AG20443 (cell line): ENCODE measurements around the gene NANOS1.

Experiments
- DNase-seq: peaks from one replicate; pipeline ENCODE4 v3.0.0; 2012; ENCODE audit warnings: low spot score, mixed read lengths

The NANOS1 gene

GRCh38 chr10:119029613-119030420, at the start of gene NANOS1:
NANOS1 (plus strand) TSS chr10:119029714; CDS start chr10:119029802, 88 bp downstream.
- DNase-seq, result no peak

- DNase-seq, result no peak
These were observed 49.2 kb upstream of the NANOS1 start for GRCh38 chr10:118980135-118980865.

- no peak for DNase-seq
These were observed 48.6 kb upstream of the NANOS1 start for GRCh38 chr10:118980870-118981269.

GRCh38 chr10:118981946-118982345, 47.6 kb upstream of the NANOS1 start:
- DNase-seq, result no peak

- no peak for DNase-seq
These were observed 47.1 kb upstream of the NANOS1 start for GRCh38 chr10:118982366-118982765.

GRCh38 chr10:118983263-118983662, 46.3 kb upstream of the NANOS1 start:
- DNase-seq, result no peak

GRCh38 chr10:118985576-118985975, 43.9 kb upstream of the NANOS1 start:
- no peak for DNase-seq

GRCh38 chr10:118986815-118987790, 42.4 kb upstream of the NANOS1 start:
- DNase-seq, result no peak

GRCh38 chr10:118990326-118990725, 39.2 kb upstream of the NANOS1 start:
- no peak for DNase-seq

GRCh38 chr10:118992496-118992895, 37.0 kb upstream of the NANOS1 start:
- no peak for DNase-seq

- DNase-seq, result no peak
These were observed 36.3 kb upstream of the NANOS1 start for GRCh38 chr10:118993214-118993613.

GRCh38 chr10:118994321-118994720, 35.2 kb upstream of the NANOS1 start:
- no peak for DNase-seq

- no peak for DNase-seq
These were observed 33.8 kb upstream of the NANOS1 start for GRCh38 chr10:118995739-118996138.

GRCh38 chr10:118997379-118997778, 32.1 kb upstream of the NANOS1 start:
- DNase-seq, result no peak

GRCh38 chr10:118998183-118998582, 31.3 kb upstream of the NANOS1 start:
- no peak for DNase-seq

- no peak for DNase-seq
These were observed 27.6 kb upstream of the NANOS1 start for GRCh38 chr10:119001717-119002500.

GRCh38 chr10:119003572-119004289, 25.8 kb upstream of the NANOS1 start:
- no peak for DNase-seq

GRCh38 chr10:119005362-119006043, 24.0 kb upstream of the NANOS1 start:
- no peak for DNase-seq

GRCh38 chr10:119006451-119007210, 22.9 kb upstream of the NANOS1 start:
- DNase-seq, result peak; percentile 91
